Adrenal gland (tissue), 5 donors: Measurements from ENCODE around the gene ATP23.

ENCODE experiments used
- CTCF ChIP-seq, 6 experiments: fragments of 450-650 bp in 4 of 6; fragments of 200-600 bp in 2 of 6; sonication (generic) in 1 of 6; IDR thresholded peaks; 1 replicate in 5 of 6; 2 replicates in 1 of 6; pipeline versions ENCODE4 v1.5.1 to v1.8.0; 2016 to 2021; ENCODE audit warnings: antibody characterized with exemption in 6 of 6, mild to moderate bottlenecking in 2 of 6, moderate library complexity in 1 of 6
- POLR2A ChIP-seq, 2 donors: fragments of 450-650 bp; IDR thresholded peaks; one replicate each; pipeline ENCODE4 v1.6.1; 2017; ENCODE audit warnings: antibody characterized with exemption in 2 of 2, mild to moderate bottlenecking in 2 of 2, moderate library complexity in 1 of 2
- donor health status: DM: no; HTN: no; CAD: no.

DNA sequence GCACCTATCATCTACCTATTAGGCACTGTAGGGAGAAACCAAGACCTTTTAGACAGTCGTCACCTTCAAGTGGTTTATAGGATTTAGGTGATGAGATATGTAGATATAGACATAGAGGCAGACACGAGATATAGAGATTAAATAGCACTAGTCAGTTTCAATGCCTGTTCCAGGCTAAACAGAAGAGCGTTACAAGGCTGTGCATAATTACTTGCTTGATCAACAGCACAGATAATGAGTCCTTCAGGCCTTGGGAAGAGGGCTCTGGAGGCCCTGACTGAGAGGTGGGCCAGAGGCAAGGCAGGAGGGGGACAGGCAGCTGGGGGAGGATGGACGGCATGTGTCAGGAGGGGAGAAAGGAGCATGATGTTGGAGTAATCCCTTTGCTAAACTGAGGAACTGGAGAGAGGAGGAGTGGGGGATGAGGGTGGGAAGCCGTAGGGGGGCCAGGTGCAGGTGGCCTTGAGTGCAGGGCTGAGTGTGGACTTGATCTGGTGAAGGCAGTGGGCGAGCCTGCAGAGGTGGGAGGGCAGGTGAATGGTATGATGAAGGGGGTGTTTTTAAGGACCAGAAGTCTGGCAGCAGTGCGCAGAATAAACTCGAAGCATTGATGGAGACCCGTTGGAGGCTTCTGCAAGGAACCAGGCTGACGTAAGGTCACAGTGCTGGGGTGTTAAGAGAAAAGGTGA, 43.9 kb upstream of the ATP23 start:
- no peak for TF ChIP-seq CTCF (IDR thresholded peaks at IDR 0.05)
- no peak for TF ChIP-seq POLR2A (IDR thresholded peaks at IDR 0.05)
